Testis (tissue), 2 donors: ENCODE measurements around the gene RPS2.

Experiments used
- POLR2A ChIP-seq: fragments of 450-650 bp; IDR thresholded peaks from one replicate; pipeline ENCODE4 v1.6.1; 2017; ENCODE audit warnings: antibody characterized with exemption, mild to moderate bottlenecking, moderate library complexity
- TF ChIP-seq, protein P1 (sequence below), 3 experiments: fragments of 450-650 bp in 2 of 3; fragments of 200-600 bp in 1 of 3; sonication (generic) in 1 of 3; IDR thresholded peaks; one replicate each; pipeline ENCODE4 v1.5.1; 2016 to 2019; ENCODE audit warnings: antibody characterized with exemption in 3 of 3, mild to moderate bottlenecking in 2 of 3, moderate library complexity in 1 of 3

DNA sequence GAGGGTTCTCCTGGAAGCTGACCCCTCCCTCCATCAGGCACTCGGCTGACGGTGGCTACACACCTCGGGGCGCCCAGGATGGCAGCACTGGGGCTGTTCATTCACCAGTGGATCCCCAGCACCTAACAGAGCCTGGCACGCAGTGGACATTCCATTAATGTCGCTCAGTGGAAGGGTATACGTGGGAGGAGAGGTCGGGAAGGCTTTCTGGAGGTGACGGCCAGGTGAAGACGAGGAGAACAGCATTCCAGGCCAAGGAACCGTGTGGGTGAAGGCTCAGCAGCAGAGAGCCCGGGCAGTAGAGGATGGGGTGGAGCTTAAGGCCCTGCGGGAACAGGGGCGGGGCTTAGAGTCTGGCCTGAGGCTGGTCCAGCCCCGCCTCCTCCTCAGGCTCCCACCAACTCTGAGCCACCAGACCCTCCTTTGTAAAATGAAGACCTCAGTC, 43.9 kb downstream of the RPS2 start:
- TF ChIP-seq, protein P1, sequence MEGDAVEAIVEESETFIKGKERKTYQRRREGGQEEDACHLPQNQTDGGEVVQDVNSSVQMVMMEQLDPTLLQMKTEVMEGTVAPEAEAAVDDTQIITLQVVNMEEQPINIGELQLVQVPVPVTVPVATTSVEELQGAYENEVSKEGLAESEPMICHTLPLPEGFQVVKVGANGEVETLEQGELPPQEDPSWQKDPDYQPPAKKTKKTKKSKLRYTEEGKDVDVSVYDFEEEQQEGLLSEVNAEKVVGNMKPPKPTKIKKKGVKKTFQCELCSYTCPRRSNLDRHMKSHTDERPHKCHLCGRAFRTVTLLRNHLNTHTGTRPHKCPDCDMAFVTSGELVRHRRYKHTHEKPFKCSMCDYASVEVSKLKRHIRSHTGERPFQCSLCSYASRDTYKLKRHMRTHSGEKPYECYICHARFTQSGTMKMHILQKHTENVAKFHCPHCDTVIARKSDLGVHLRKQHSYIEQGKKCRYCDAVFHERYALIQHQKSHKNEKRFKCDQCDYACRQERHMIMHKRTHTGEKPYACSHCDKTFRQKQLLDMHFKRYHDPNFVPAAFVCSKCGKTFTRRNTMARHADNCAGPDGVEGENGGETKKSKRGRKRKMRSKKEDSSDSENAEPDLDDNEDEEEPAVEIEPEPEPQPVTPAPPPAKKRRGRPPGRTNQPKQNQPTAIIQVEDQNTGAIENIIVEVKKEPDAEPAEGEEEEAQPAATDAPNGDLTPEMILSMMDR (IDR thresholded peaks at IDR 0.05) = no peak
- no peak for TF ChIP-seq POLR2A
